ENCODE measurements around the gene PAEP.

PAEP gene

GRCh38 chr9:135574331-135574730, 12.8 kb downstream of the PAEP start:
- Mint-ChIP-seq H3K4me1 (ENCODE audit: low read depth) (no peaks in the 10 kb centered on the region), H3K27ac (no peak overlapping the region), H3K27me3 (peaks cover 2% of the 10 kb centered on the region), H3K4me3 (no peak overlapping the region), H3K9me3 (peaks cover 2% of the 10 kb centered on the region), H3K36me3 (ENCODE audit: low read depth) (no peaks in the 10 kb centered on the region)

- Mint-ChIP-seq H3K27me3 (no peaks in the 10 kb centered on the region), H3K4me1 (ENCODE audit: low read depth) (no peaks in the 10 kb centered on the region), H3K36me3 (ENCODE audit: low read depth) (no peaks in the 10 kb centered on the region), H3K9me3 (no peaks in the 10 kb centered on the region), H3K27ac (no peak overlapping the region), H3K4me3 (no peak overlapping the region)
These were observed 13.4 kb downstream of the PAEP start for GRCh38 chr9:135574943-135575342.

- Mint-ChIP-seq H3K27ac (no peak overlapping the region), H3K4me1 (ENCODE audit: low read depth) (no peaks in the 10 kb centered on the region), H3K9me3 (no peaks in the 10 kb centered on the region), H3K36me3 (ENCODE audit: low read depth) (no peaks in the 10 kb centered on the region), H3K4me3 (no peak overlapping the region), H3K27me3 (no peaks in the 10 kb centered on the region)
These were observed 14.6 kb downstream of the PAEP start for GRCh38 chr9:135575995-135576631.

- no peaks in the 10 kb centered on the region for H3K4me1 Mint-ChIP-seq (ENCODE audit: low read depth)
- peaks cover 7% of the 10 kb centered on the region for H3K27me3 Mint-ChIP-seq
- no peaks in the 10 kb centered on the region for H3K36me3 Mint-ChIP-seq (ENCODE audit: low read depth)
- H3K4me3 Mint-ChIP-seq, result no peak overlapping the region
- H3K27ac Mint-ChIP-seq, result no peak overlapping the region
- no peaks in the 10 kb centered on the region for H3K9me3 Mint-ChIP-seq
These were observed 15.7 kb downstream of the PAEP start for GRCh38 chr9:135577256-135577655.

GRCh38 chr9:135579356-135579755, 17.8 kb downstream of the PAEP start:
- Mint-ChIP-seq H3K27ac (no peak overlapping the region), H3K4me1 (ENCODE audit: low read depth) (no peaks in the 10 kb centered on the region), H3K9me3 (no peaks in the 10 kb centered on the region), H3K4me3 (no peak overlapping the region), H3K27me3 (peaks cover 7% of the 10 kb centered on the region), H3K36me3 (ENCODE audit: low read depth) (no peaks in the 10 kb centered on the region)

- H3K27me3 Mint-ChIP-seq, result peaks cover 7% of the 10 kb centered on the region
- H3K9me3 Mint-ChIP-seq, result no peaks in the 10 kb centered on the region
- H3K36me3 Mint-ChIP-seq (ENCODE audit: low read depth), result no peaks in the 10 kb centered on the region
- no peaks in the 10 kb centered on the region for H3K4me1 Mint-ChIP-seq (ENCODE audit: low read depth)
- no peak overlapping the region for H3K4me3 Mint-ChIP-seq
- H3K27ac Mint-ChIP-seq, result no peak overlapping the region
These were observed 18.5 kb downstream of the PAEP start for GRCh38 chr9:135579889-135580660.

- Mint-ChIP-seq H3K4me1 (ENCODE audit: low read depth) (no peaks in the 10 kb centered on the region), H3K27ac (no peak overlapping the region), H3K36me3 (ENCODE audit: low read depth) (no peaks in the 10 kb centered on the region), H3K4me3 (no peak overlapping the region), H3K9me3 (no peaks in the 10 kb centered on the region), H3K27me3 (peaks cover 7% of the 10 kb centered on the region)
These were observed 19.3 kb downstream of the PAEP start for GRCh38 chr9:135580664-135581380.

GRCh38 chr9:135581636-135582426, 20.3 kb downstream of the PAEP start:
- H3K4me1 Mint-ChIP-seq (ENCODE audit: low read depth), result no peaks in the 10 kb centered on the region
- H3K36me3 Mint-ChIP-seq (ENCODE audit: low read depth), result no peaks in the 10 kb centered on the region
- no peak overlapping the region for H3K27ac Mint-ChIP-seq
- H3K27me3 Mint-ChIP-seq, result peaks cover 7% of the 10 kb centered on the region
- H3K4me3 Mint-ChIP-seq, result no peak overlapping the region
- H3K9me3 Mint-ChIP-seq, result no peaks in the 10 kb centered on the region

GRCh38 chr9:135582541-135582940, 21.0 kb downstream of the PAEP start:
- Mint-ChIP-seq H3K27ac (no peak overlapping the region), H3K4me3 (no peak overlapping the region), H3K9me3 (no peaks in the 10 kb centered on the region), H3K36me3 (ENCODE audit: low read depth) (no peaks in the 10 kb centered on the region), H3K4me1 (ENCODE audit: low read depth) (no peaks in the 10 kb centered on the region), H3K27me3 (peaks cover 7% of the 10 kb centered on the region)

GRCh38 chr9:135582966-135583687, 21.6 kb downstream of the PAEP start:
- Mint-ChIP-seq H3K4me3 (no peak overlapping the region), H3K4me1 (ENCODE audit: low read depth) (no peaks in the 10 kb centered on the region), H3K36me3 (ENCODE audit: low read depth) (no peaks in the 10 kb centered on the region), H3K27ac (no peak overlapping the region), H3K9me3 (no peaks in the 10 kb centered on the region), H3K27me3 (peaks cover 7% of the 10 kb centered on the region)

GRCh38 chr9:135583688-135584011, 22.1 kb downstream of the PAEP start:
- no peaks in the 10 kb centered on the region for H3K9me3 Mint-ChIP-seq
- H3K27ac Mint-ChIP-seq, result no peak overlapping the region
- no peaks in the 10 kb centered on the region for H3K4me1 Mint-ChIP-seq (ENCODE audit: low read depth)
- H3K27me3 Mint-ChIP-seq, result peaks cover 7% of the 10 kb centered on the region
- H3K36me3 Mint-ChIP-seq (ENCODE audit: low read depth), result no peaks in the 10 kb centered on the region
- no peak overlapping the region for H3K4me3 Mint-ChIP-seq

GRCh38 chr9:135584371-135584770, 22.8 kb downstream of the PAEP start:
- no peak overlapping the region for H3K4me3 Mint-ChIP-seq
- H3K4me1 Mint-ChIP-seq (ENCODE audit: low read depth), result no peaks in the 10 kb centered on the region
- no peaks in the 10 kb centered on the region for H3K36me3 Mint-ChIP-seq (ENCODE audit: low read depth)
- H3K27me3 Mint-ChIP-seq, result peaks cover 7% of the 10 kb centered on the region
- H3K9me3 Mint-ChIP-seq, result no peaks in the 10 kb centered on the region
- H3K27ac Mint-ChIP-seq, result no peak overlapping the region

- H3K4me1 Mint-ChIP-seq (ENCODE audit: low read depth), result no peaks in the 10 kb centered on the region
- no peaks in the 10 kb centered on the region for H3K9me3 Mint-ChIP-seq
- no peak overlapping the region for H3K4me3 Mint-ChIP-seq
- no peak overlapping the region for H3K27ac Mint-ChIP-seq
- H3K36me3 Mint-ChIP-seq (ENCODE audit: low read depth), result no peaks in the 10 kb centered on the region
- H3K27me3 Mint-ChIP-seq, result peaks cover 7% of the 10 kb centered on the region
These were observed 23.4 kb downstream of the PAEP start for GRCh38 chr9:135584934-135585333.

GRCh38 chr9:135586601-135587109, 25.1 kb downstream of the PAEP start:
- Mint-ChIP-seq H3K27me3 (peaks cover 10% of the 10 kb centered on the region), H3K4me3 (no peak overlapping the region), H3K36me3 (ENCODE audit: low read depth) (no peaks in the 10 kb centered on the region), H3K4me1 (ENCODE audit: low read depth) (no peaks in the 10 kb centered on the region), H3K9me3 (no peaks in the 10 kb centered on the region), H3K27ac (no peak overlapping the region)

Measured in stimulated activated naive CD8-positive, alpha-beta T cell treated with anti-CD3 and anti-CD28 coated beads, Interleukin-15, Interleukin-2, amounts not matched to agents 100 ng/mL and 50 ng/mL, for 24 hours (primary cell).